Measurements from ENCODE around the gene DDX20.
A peak's percentile ranks its signal among the peaks of the same experiment; 100 is the strongest.
"Not testable (repeated sequence)": the region's sequence is repeated elsewhere in the genome, so short reads cannot be mapped to it uniquely, and the experiment has no call there.

DDX20 gene

GRCh38 chr1:111733992-111734341, 21.7 kb upstream of the DDX20 start:
- DNase-seq (ENCODE audit: low spot score): no peak

GRCh38 chr1:111734426-111734825, 21.3 kb upstream of the DDX20 start:
- DNase-seq (ENCODE audit: low spot score): no peak

GRCh38 chr1:111734856-111735255, 20.8 kb upstream of the DDX20 start:
- no peak for DNase-seq (ENCODE audit: low spot score)

- no peak for DNase-seq (ENCODE audit: low spot score)
Observed at GRCh38 chr1:111735321-111735720, 20.4 kb upstream of the DDX20 start.

GRCh38 chr1:111735858-111736544, 19.7 kb upstream of the DDX20 start:
- DNase-seq (ENCODE audit: low spot score): no peak

- DNase-seq (ENCODE audit: low spot score): no peak
Observed at GRCh38 chr1:111736548-111737215, 19.0 kb upstream of the DDX20 start.

GRCh38 chr1:111737216-111738132, 18.2 kb upstream of the DDX20 start:
- DNase-seq (ENCODE audit: low spot score): no peak

GRCh38 chr1:111738133-111738435, 17.6 kb upstream of the DDX20 start:
- no peak for DNase-seq (ENCODE audit: low spot score)

- DNase-seq (ENCODE audit: low spot score): peak; percentile 48
Observed at GRCh38 chr1:111738436-111739193, 17.1 kb upstream of the DDX20 start.

GRCh38 chr1:111739194-111739924, 16.3 kb upstream of the DDX20 start, which contains the start of gene INKA2:
Gene INKA2 (minus strand): TSS chr1:111739395. CDS start chr1:111739242, 153 bp downstream.
- peak; percentile 68 for DNase-seq (ENCODE audit: low spot score)

- peak; percentile 28 for DNase-seq (ENCODE audit: low spot score)
Observed at GRCh38 chr1:111739925-111740765, 15.6 kb upstream of the DDX20 start.

GRCh38 chr1:111742292-111742691, 13.4 kb upstream of the DDX20 start:
- not testable (repeated sequence) for DNase-seq (ENCODE audit: low spot score)

GRCh38 chr1:111742938-111743549, 12.7 kb upstream of the DDX20 start:
- DNase-seq (ENCODE audit: low spot score): no peak

- no peak for DNase-seq (ENCODE audit: low spot score)
Observed at GRCh38 chr1:111743679-111744101, 12.0 kb upstream of the DDX20 start.

GRCh38 chr1:111745675-111746613, 9.8 kb upstream of the DDX20 start:
- peak; percentile 41 for DNase-seq (ENCODE audit: low spot score)

GRCh38 chr1:111746614-111746999, 9.1 kb upstream of the DDX20 start:
- DNase-seq (ENCODE audit: low spot score): no peak

- peak; percentile 84 for DNase-seq (ENCODE audit: low spot score)
Observed at GRCh38 chr1:111747282-111747734, 8.4 kb upstream of the DDX20 start.

- DNase-seq (ENCODE audit: low spot score): no peak
Observed at GRCh38 chr1:111747947-111748346, 7.8 kb upstream of the DDX20 start.

- DNase-seq (ENCODE audit: low spot score): no peak
Observed at GRCh38 chr1:111749628-111750027, 6.1 kb upstream of the DDX20 start.

Measured in hematopoietic multipotent progenitor cell treated with erythropoietin and hydrocortisone succinate and interleukin-3 and kit ligand, for 15 days (in vitro differentiated cells).